HEK293 (cell line): ENCODE measurements around the gene PLAAT4.

Experiments used
- CTCF ChIA-PET: fragments of 350-600 bp; formaldehyde crosslinking; extraction: SDS; loops from one replicate; lab custom pipeline; 2021; ENCODE audit warnings: antibody characterized with exemption; lab: Yijun Ruan, JAX
- POLR2A ChIA-PET: fragments of 300-600 bp; formaldehyde crosslinking; extraction: SDS; loops from one replicate; lab custom pipeline; 2020; ENCODE audit warnings: antibody characterized with exemption, inconsistent platforms; lab: Yijun Ruan, JAX
- H3K27ac ChIP-seq: fragments of 200-500 bp; sonication (Bioruptor generic); 2 replicates; pipeline ENCODE4 v1.5.1; 2014; ENCODE audit warnings: low read depth, low read length, control low read depth, inconsistent platforms; ENCODE audit errors: extremely low read depth
- H3K36me3 ChIP-seq, 2 experiments: fragments of 200-500 bp in 1 of 2; sonication (Bioruptor generic) in 1 of 2; 1 replicate in 1 of 2; 2 replicates in 1 of 2; pipeline ENCODE4 v1.5.1; 2014 to 2017; ENCODE audit warnings: inconsistent platforms in 2 of 2, low read length in 2 of 2; ENCODE audit not compliant: control insufficient read depth in 2 of 2, insufficient read depth in 1 of 2
- H3K4me1 ChIP-seq: fragments of 200-500 bp; sonication (Bioruptor generic); 2 replicates; pipeline ENCODE4 v1.5.1; 2014; ENCODE audit warnings: mild to moderate bottlenecking, low read length, inconsistent platforms; ENCODE audit not compliant: control insufficient read depth, insufficient read depth
- H3K4me3 ChIP-seq: 2 replicates; pipeline ENCODE4 v1.5.1; 2011; ENCODE audit warnings: low read depth, mild to moderate bottlenecking, control low read depth, low read length, moderate library complexity
- H3K9me3 ChIP-seq: fragments of 200-500 bp; sonication (Bioruptor generic); 2 replicates; pipeline ENCODE4 v1.5.1; 2014; ENCODE audit warnings: low read depth, low read length, inconsistent platforms; ENCODE audit not compliant: control insufficient read depth, insufficient read depth
- AEBP2 ChIP-seq: fragments of 450-650 bp; formaldehyde crosslinking; IDR thresholded peaks from 2 replicates; pipeline ENCODE4 v1.5.1; 2016; ENCODE audit warnings: missing biosample characterization, missing genetic modification characterization, borderline replicate concordance
- BCL6B ChIP-seq: fragments of 450-650 bp; formaldehyde crosslinking; IDR thresholded peaks from 2 replicates; pipeline ENCODE4 v1.5.1; 2017; ENCODE audit warnings: missing biosample characterization, missing genetic modification characterization
- PRDM6 ChIP-seq: fragments of 450-650 bp; formaldehyde crosslinking; IDR thresholded peaks from 2 replicates; pipeline ENCODE4 v1.5.1; 2017; ENCODE audit warnings: missing biosample characterization, missing genetic modification characterization
- RBAK ChIP-seq: fragments of 450-650 bp; formaldehyde crosslinking; IDR thresholded peaks from 2 replicates; pipeline ENCODE4 v1.5.1; 2016; ENCODE audit warnings: missing biosample characterization, missing genetic modification characterization
- ZBTB26 ChIP-seq: fragments of 450-650 bp; formaldehyde crosslinking; optimal IDR thresholded peaks from 2 replicates; pipeline ENCODE3; 2016; ENCODE audit warnings: missing biosample characterization, mild to moderate bottlenecking, missing genetic modification characterization
- ZNF18 ChIP-seq: fragments of 450-650 bp; formaldehyde crosslinking; IDR thresholded peaks from 2 replicates; pipeline ENCODE4 v1.5.1; 2016; ENCODE audit warnings: missing biosample characterization, missing genetic modification characterization
- ZNF433 ChIP-seq: fragments of 450-650 bp; formaldehyde crosslinking; IDR thresholded peaks from 2 replicates; pipeline ENCODE4 v1.5.1; 2016; ENCODE audit warnings: missing biosample characterization, missing genetic modification characterization, low read depth
- ZNF580 ChIP-seq: fragments of 450-650 bp; formaldehyde crosslinking; IDR thresholded peaks from 2 replicates; pipeline ENCODE4 v1.5.1; 2016; ENCODE audit warnings: missing biosample characterization, missing genetic modification characterization
- ZNF610 ChIP-seq: fragments of 450-650 bp; formaldehyde crosslinking; IDR thresholded peaks from 2 replicates; pipeline ENCODE4 v1.5.1; 2016; ENCODE audit warnings: missing biosample characterization, missing genetic modification characterization, borderline replicate concordance
- ZNF660 ChIP-seq: fragments of 450-650 bp; IDR thresholded peaks from 2 replicates; pipeline ENCODE4 v1.5.1; 2018; ENCODE audit warnings: missing biosample characterization, mild to moderate bottlenecking, missing genetic modification characterization
- ZNF677 ChIP-seq: fragments of 450-650 bp; IDR thresholded peaks from 2 replicates; pipeline ENCODE4 v1.5.0; 2018; ENCODE audit warnings: missing biosample characterization, mild to moderate bottlenecking, missing genetic modification characterization, moderate library complexity
- ZNF707 ChIP-seq: fragments of 450-650 bp; formaldehyde crosslinking; IDR thresholded peaks from 2 replicates; pipeline ENCODE4 v1.5.1; 2016; ENCODE audit warnings: missing biosample characterization, missing genetic modification characterization
- ZNF747 ChIP-seq: fragments of 450-650 bp; formaldehyde crosslinking; IDR thresholded peaks from 2 replicates; pipeline ENCODE4 v1.5.1; 2016; ENCODE audit warnings: missing biosample characterization, missing genetic modification characterization
- ZNF76 ChIP-seq: fragments of 450-650 bp; formaldehyde crosslinking; IDR thresholded peaks from 2 replicates; pipeline ENCODE4; 2016; ENCODE audit warnings: low read depth, missing biosample characterization, missing genetic modification characterization, borderline replicate concordance
- ZSCAN18 ChIP-seq: fragments of 450-650 bp; formaldehyde crosslinking; IDR thresholded peaks from 2 replicates; pipeline ENCODE4 v1.5.1; 2016; ENCODE audit warnings: missing biosample characterization, missing genetic modification characterization
- ZSCAN23 ChIP-seq: fragments of 450-650 bp; formaldehyde crosslinking; IDR thresholded peaks from 2 replicates; pipeline ENCODE4 v1.5.1; 2016; ENCODE audit warnings: missing biosample characterization, missing genetic modification characterization

The PLAAT4 gene

GRCh38 chr11:63501236-63501635 is 35.4 kb upstream of the PLAAT4 start:
- ChIA-PET POLR2A (no interaction called here), CTCF (no interaction called here)
- Histone ChIP-seq H3K4me3 (no peak overlapping the region), H3K27ac (no peak overlapping the region), H3K36me3 (no peaks in the 10 kb centered on the region), H3K9me3 (no peaks in the 10 kb centered on the region), H3K4me1 (no peaks in the 10 kb centered on the region)
- no peak for TF ChIP-seq ZNF747 (tag by site-specific recombination)
- TF ChIP-seq ZNF18 (tag by site-specific recombination), result no peak
- TF ChIP-seq RBAK (tag by site-specific recombination), result no peak
- no peak for TF ChIP-seq ZNF76 (tag by site-specific recombination)
- no peak for TF ChIP-seq ZBTB26 (tag by site-specific recombination)
- no peak for TF ChIP-seq ZNF433
- no peak for TF ChIP-seq ZNF610 (tag by site-specific recombination)
- TF ChIP-seq BCL6B, result no peak
- no peak for TF ChIP-seq ZNF660 (tag by site-specific recombination)
- TF ChIP-seq ZSCAN18 (tag by site-specific recombination), result no peak
- TF ChIP-seq ZNF707 (tag by site-specific recombination), result no peak
- no peak for TF ChIP-seq ZSCAN23 (tag by site-specific recombination)
- TF ChIP-seq AEBP2 (tag by site-specific recombination), result no peak
- TF ChIP-seq PRDM6 (tag by site-specific recombination), result no peak
- TF ChIP-seq ZNF677 (tag by site-specific recombination), result no peak
- TF ChIP-seq ZNF580 (tag by site-specific recombination), result no peak
